ENCODE measurements around the gene SLC24A3. TPM values are rescaled to one million over a fixed set of nuclear protein-coding genes. Genes with fewer than 3 reads are reported as not detected.

SLC24A3 gene
- total and polyA plus RNA-seq, 2 of the 13 experiments (the other 11 are each of a cell fraction or from before 2014, with no cell fraction given) = not detected

- Histone ChIP-seq H3K79me2 (ENCODE audit: insufficient read depth, low read length) (no peaks in the 10 kb centered on the region), H3K36me3 (replicated peaks in 1 of 2; ENCODE audit: control insufficient read depth in 1 of 2, insufficient read depth in 2 of 2, low read length in 2 of 2) (no peaks in the 10 kb centered on the region), H3K4me3 (replicated peaks in 1 of 3; ENCODE audit: insufficient read depth in 1 of 3, low read depth in 2 of 3, low read length in 3 of 3) (no peak overlapping the region), H3K9me3 (ENCODE audit: low read length) (no peaks in the 10 kb centered on the region), H3K4me1 (ENCODE audit: insufficient read depth, low read length) (no peaks in the 10 kb centered on the region), H3K4me2 (ENCODE audit: low read depth, low read length) (no peak overlapping the region), H3K27me3 (ENCODE audit: control insufficient read depth in 1 of 2, insufficient read depth in 2 of 2, low read length in 2 of 2) (no peaks in the 10 kb centered on the region), H3K27ac (ENCODE audit: extremely low read length, insufficient read depth, low read length) (no peak overlapping the region), H2AFZ (ENCODE audit: low read length) (no peak overlapping the region), H4K20me1 (ENCODE audit: insufficient read depth, low read length) (no peaks in the 10 kb centered on the region), H3K9ac (ENCODE audit: insufficient read depth, low read depth, low read length) (no peak overlapping the region)
- FAIRE-seq (no peak), DNase-seq (ENCODE audit: low spot score) (no peak), ATAC-seq (no peak)
- WGBS (ENCODE audit: low lambda C conversion rate) = 49% methylated on average over 13 of the region's 13 CpGs
- TF ChIP-seq NFKBIZ (CRISPR knock-in tag; IDR thresholded peaks at IDR 0.05) (no peak), MEIS1 (CRISPR knock-in tag; IDR thresholded peaks at IDR 0.05; ENCODE audit: borderline replicate concordance) (no peak), ZNF784 (CRISPR knock-in tag; IDR thresholded peaks at IDR 0.05; ENCODE audit: borderline replicate concordance) (no peak), HNRNPUL1 (IDR thresholded peaks at IDR 0.05; ENCODE audit: low read depth, low read length) (no peak), ZNF335 (CRISPR knock-in tag; IDR thresholded peaks at IDR 0.05) (no peak), RFXANK (CRISPR knock-in tag; IDR thresholded peaks at IDR 0.05) (no peak), MTF1 (CRISPR knock-in tag; IDR thresholded peaks at IDR 0.05) (no peak), RFXAP (CRISPR knock-in tag; IDR thresholded peaks at IDR 0.05; ENCODE audit: borderline replicate concordance) (no peak), HOXA5 (CRISPR knock-in tag; IDR thresholded peaks at IDR 0.05) (no peak), MBD4 (IDR thresholded peaks at IDR 0.05; ENCODE audit: borderline replicate concordance, low read length) (no peak), TBX3 (IDR thresholded peaks at IDR 0.05; ENCODE audit: borderline replicate concordance) (no peak), ZFYVE20 (CRISPR knock-in tag; IDR thresholded peaks at IDR 0.05; ENCODE audit: borderline replicate concordance, low read depth) (no peak), ZNF749 (CRISPR knock-in tag; IDR thresholded peaks at IDR 0.05; ENCODE audit: borderline replicate concordance) (no peak)
- intact Hi-C loops (cut with micrococcal nuclease; ENCODE audit: unreplicated experiment) (no loop called here), in situ Hi-C loops (cut with HindIII; ENCODE audit: extremely low pct_ligation_motif_present, low pct_unique_long_range_greater_than_20kb) (no loop called here)
- POLR2A ChIA-PET = no interaction called here
- CTCF ChIA-PET (ENCODE audit: low intra/inter-chr PET ratio, low total read pairs) = no interaction called here
- no TSS peak for BruUV-seq (replicated peaks)
Observed at GRCh38 chr20:19253916-19254820, 41.7 kb downstream of the SLC24A3 start.
